Measurements from ENCODE around the gene DRC3.

DRC3 gene

GRCh38 chr17:18045691-18046350, 73.2 kb downstream of the DRC3 start:
- no peak for DNase-seq (ENCODE audit: low read depth in 2 of 2)

- DNase-seq (ENCODE audit: low read depth in 2 of 2) = no peak
Measured at GRCh38 chr17:18055597-18055996, 82.9 kb downstream of the DRC3 start.

- no peak for DNase-seq (ENCODE audit: low read depth in 2 of 2)
Measured at GRCh38 chr17:18056214-18056613, 83.6 kb downstream of the DRC3 start.

- DNase-seq (ENCODE audit: low read depth in 2 of 2) = no peak
Measured at GRCh38 chr17:18059283-18059682, 86.6 kb downstream of the DRC3 start.

GRCh38 chr17:18064053-18064452, 91.4 kb downstream of the DRC3 start:
- no peak for DNase-seq (ENCODE audit: low read depth in 2 of 2)

- no peak for DNase-seq (ENCODE audit: low read depth in 2 of 2)
Measured at GRCh38 chr17:18065546-18065945, 92.9 kb downstream of the DRC3 start.
